Panc1 (cell line): Measurements from ENCODE around the gene PGM5.

Experiments
- POLR2AphosphoS5 ChIP-seq: IDR thresholded peaks from 2 replicates; pipeline ENCODE4 v1.6.1; 2012; ENCODE audit warnings: mild to moderate bottlenecking, low read depth, low read length, moderate library complexity
- SIN3A ChIP-seq: IDR thresholded peaks from 2 replicates; pipeline ENCODE4 v1.6.1; 2012; ENCODE audit warnings: low read depth, mild to moderate bottlenecking, low read length, moderate library complexity, borderline replicate concordance; ENCODE audit not compliant: insufficient read depth
- TF ChIP-seq, protein P1 (sequence below): fragments of 450-650 bp; IDR thresholded peaks from 2 replicates; pipeline ENCODE4 v1.5.1; 2017; ENCODE audit warnings: mild to moderate bottlenecking

DNA sequence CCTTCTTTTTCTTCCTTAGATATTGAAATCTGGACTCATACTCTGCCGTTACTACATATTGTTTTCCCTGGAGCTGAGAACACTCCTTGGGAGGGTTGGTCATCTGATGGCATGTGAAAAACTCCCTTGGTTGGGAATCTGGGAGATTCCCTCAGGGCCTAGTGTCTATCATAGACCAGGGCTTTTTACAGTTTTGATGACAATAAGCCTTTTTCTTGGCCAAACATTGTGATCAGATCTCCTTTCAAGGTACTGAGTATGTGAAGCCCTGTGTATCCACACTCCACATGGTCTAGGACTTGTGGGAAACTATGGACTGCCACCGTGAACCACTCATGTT lies 151.4 kb downstream of the PGM5 start:
- TF ChIP-seq, protein P1, sequence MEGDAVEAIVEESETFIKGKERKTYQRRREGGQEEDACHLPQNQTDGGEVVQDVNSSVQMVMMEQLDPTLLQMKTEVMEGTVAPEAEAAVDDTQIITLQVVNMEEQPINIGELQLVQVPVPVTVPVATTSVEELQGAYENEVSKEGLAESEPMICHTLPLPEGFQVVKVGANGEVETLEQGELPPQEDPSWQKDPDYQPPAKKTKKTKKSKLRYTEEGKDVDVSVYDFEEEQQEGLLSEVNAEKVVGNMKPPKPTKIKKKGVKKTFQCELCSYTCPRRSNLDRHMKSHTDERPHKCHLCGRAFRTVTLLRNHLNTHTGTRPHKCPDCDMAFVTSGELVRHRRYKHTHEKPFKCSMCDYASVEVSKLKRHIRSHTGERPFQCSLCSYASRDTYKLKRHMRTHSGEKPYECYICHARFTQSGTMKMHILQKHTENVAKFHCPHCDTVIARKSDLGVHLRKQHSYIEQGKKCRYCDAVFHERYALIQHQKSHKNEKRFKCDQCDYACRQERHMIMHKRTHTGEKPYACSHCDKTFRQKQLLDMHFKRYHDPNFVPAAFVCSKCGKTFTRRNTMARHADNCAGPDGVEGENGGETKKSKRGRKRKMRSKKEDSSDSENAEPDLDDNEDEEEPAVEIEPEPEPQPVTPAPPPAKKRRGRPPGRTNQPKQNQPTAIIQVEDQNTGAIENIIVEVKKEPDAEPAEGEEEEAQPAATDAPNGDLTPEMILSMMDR: peak; percentile 47
- TF ChIP-seq SIN3A: no peak
- no peak for TF ChIP-seq POLR2AphosphoS5
